Measurements from ENCODE around the gene AVEN.

DNA sequence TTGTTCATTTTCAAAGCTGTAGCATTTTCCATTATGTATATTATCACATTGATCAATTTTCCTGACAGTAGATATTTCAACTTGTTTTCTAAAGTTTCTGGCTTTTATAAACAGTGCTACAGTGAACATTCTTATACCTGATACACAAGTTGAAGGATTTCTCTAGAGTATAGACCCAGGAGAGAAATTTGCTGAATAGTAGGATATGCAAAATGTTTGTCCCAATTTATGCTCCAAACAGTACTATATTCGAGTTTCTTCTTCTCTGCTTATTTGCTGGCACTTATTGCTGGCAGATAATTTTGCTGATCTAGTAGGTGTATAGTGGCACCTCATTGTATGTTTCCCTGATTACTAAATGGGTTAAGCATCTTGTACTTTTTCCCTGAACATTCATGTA lies 187.9 kb downstream of the AVEN start:
- TF ChIP-seq, protein P1, sequence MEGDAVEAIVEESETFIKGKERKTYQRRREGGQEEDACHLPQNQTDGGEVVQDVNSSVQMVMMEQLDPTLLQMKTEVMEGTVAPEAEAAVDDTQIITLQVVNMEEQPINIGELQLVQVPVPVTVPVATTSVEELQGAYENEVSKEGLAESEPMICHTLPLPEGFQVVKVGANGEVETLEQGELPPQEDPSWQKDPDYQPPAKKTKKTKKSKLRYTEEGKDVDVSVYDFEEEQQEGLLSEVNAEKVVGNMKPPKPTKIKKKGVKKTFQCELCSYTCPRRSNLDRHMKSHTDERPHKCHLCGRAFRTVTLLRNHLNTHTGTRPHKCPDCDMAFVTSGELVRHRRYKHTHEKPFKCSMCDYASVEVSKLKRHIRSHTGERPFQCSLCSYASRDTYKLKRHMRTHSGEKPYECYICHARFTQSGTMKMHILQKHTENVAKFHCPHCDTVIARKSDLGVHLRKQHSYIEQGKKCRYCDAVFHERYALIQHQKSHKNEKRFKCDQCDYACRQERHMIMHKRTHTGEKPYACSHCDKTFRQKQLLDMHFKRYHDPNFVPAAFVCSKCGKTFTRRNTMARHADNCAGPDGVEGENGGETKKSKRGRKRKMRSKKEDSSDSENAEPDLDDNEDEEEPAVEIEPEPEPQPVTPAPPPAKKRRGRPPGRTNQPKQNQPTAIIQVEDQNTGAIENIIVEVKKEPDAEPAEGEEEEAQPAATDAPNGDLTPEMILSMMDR (conservative IDR thresholded peaks at IDR 0.05; ENCODE audit: low read length), result no peak
- no peak for TF ChIP-seq EZH2phosphoT487 (IDR thresholded peaks at IDR 0.05; ENCODE audit: borderline replicate concordance)
